VCaP (cell line): ENCODE measurements around the gene AKAP13.

Experiments
- H3K27ac ChIP-seq: fragments of 450-650 bp; 2 replicates; pipeline ENCODE4 v1.5.1; 2017
- CTCF ChIP-seq: fragments of 450-650 bp; conservative IDR thresholded peaks from 2 replicates; pipeline ENCODE4 v1.5.1; 2017; ENCODE audit warnings: mild to moderate bottlenecking, moderate library complexity

The AKAP13 gene

GRCh38 chr15:85762756-85763127 lies 382.3 kb downstream of the AKAP13 start:
- TF ChIP-seq CTCF: no peak
- H3K27ac ChIP-seq: no peak overlapping the region

- no peak for TF ChIP-seq CTCF
- H3K27ac ChIP-seq: no peak overlapping the region
Measured at GRCh38 chr15:85763157-85763556, 382.8 kb downstream of the AKAP13 start.

- no peak for TF ChIP-seq CTCF
- no peak overlapping the region for H3K27ac ChIP-seq
Measured at GRCh38 chr15:85763673-85764633, 383.6 kb downstream of the AKAP13 start.

- H3K27ac ChIP-seq: no peak overlapping the region
- TF ChIP-seq CTCF: no peak
Measured at GRCh38 chr15:85764649-85765277, 384.4 kb downstream of the AKAP13 start.

GRCh38 chr15:85766001-85766831 lies 385.8 kb downstream of the AKAP13 start:
- H3K27ac ChIP-seq: no peak overlapping the region

GRCh38 chr15:85767785-85768529 lies 387.6 kb downstream of the AKAP13 start:
- no peak overlapping the region for H3K27ac ChIP-seq
- no peak for TF ChIP-seq CTCF

More at GRCh38 chr15:85766001-85766831, 385.8 kb downstream of the AKAP13 start:
- TF ChIP-seq CTCF: no peak
